Esophagus muscularis mucosa (tissue), 4 donors: ENCODE data around the gene FXYD3.

ENCODE experiments used
- CTCF ChIP-seq, 3 experiments: fragments of 200-600 bp in 2 of 3; fragments of 450-650 bp in 1 of 3; sonication (generic) in 2 of 3; IDR thresholded peaks; one replicate each; pipeline ENCODE4 v1.5.1; 2017 to 2019; ENCODE audit warnings: antibody characterized with exemption in 3 of 3, mild to moderate bottlenecking in 2 of 3, moderate library complexity in 1 of 3
- EP300 ChIP-seq: sonication (generic); formaldehyde crosslinking; IDR thresholded peaks from one replicate; pipeline ENCODE4 v1.6.1; 2017; ENCODE audit warnings: antibody characterized with exemption
- POLR2AphosphoS5 ChIP-seq, 2 donors: sonication (generic); formaldehyde crosslinking; IDR thresholded peaks; one replicate each; pipeline ENCODE4 v1.6.1; 2017; ENCODE audit warnings: antibody characterized with exemption in 2 of 2

- no peak for TF ChIP-seq EP300
- no peak for TF ChIP-seq CTCF (IDR thresholded peaks at IDR 0.05)
- no peak for TF ChIP-seq POLR2AphosphoS5 (IDR thresholded peaks at IDR 0.05)
Measured at GRCh38 chr19:35119091-35119490, 3.5 kb downstream of the FXYD3 start.
